A673 (cell line): ENCODE results near the gene NIT1. TPM values are rescaled to one million over a fixed set of nuclear protein-coding genes. Genes with fewer than 3 reads are reported as not detected.

Source experiments
- BruUV-seq: library from RNA; stranded (reverse); fragments of 400-500 nt; replicated peaks from 2 replicates; lab custom pipeline; 2021; lab: Mats Ljungman, UMichigan
- CTCF ChIA-PET: fragments of 300-600 bp; sonication (Branson Sonifier 250); formaldehyde crosslinking; loops from one replicate; lab custom pipeline; 2022; ENCODE audit warnings: antibody characterized with exemption; lab: Charles Lee
- POLR2A ChIA-PET: fragments of 300-600 bp; sonication (Branson Sonifier 250); formaldehyde crosslinking; loops from one replicate; lab custom pipeline; 2022; ENCODE audit warnings: antibody characterized with exemption; ENCODE audit not compliant: low non-redundant PET; lab: Charles Lee
- DNase-seq: peaks from one replicate; pipeline ENCODE4 v3.0.0-alpha.2; 2015; ENCODE audit warnings: low spot score
- H3K27ac ChIP-seq: fragments of 200-600 bp; sonication (generic); 2 replicates; pipeline ENCODE4 v1.5.1; 2016; ENCODE audit warnings: mixed run types, low read depth, mild to moderate bottlenecking, mixed read lengths, antibody characterized with exemption, low read length; ENCODE audit not compliant: poor library complexity, severe bottlenecking
- H3K27me3 ChIP-seq: fragments of 200-600 bp; sonication (generic); replicated peaks from 2 replicates; pipeline ENCODE4 v1.6.1; 2017; ENCODE audit warnings: mixed run types, low read depth, mild to moderate bottlenecking, mixed read lengths, antibody characterized with exemption, low read length; ENCODE audit not compliant: insufficient read depth, poor library complexity
- H3K36me3 ChIP-seq: fragments of 200-600 bp; sonication (generic); 2 replicates; pipeline ENCODE4 v1.6.1; 2016; ENCODE audit warnings: mixed run types, mild to moderate bottlenecking, mixed read lengths, antibody characterized with exemption, low read length; ENCODE audit not compliant: insufficient read depth, poor library complexity, severe bottlenecking
- H3K4me1 ChIP-seq: fragments of 200-600 bp; sonication (generic); 2 replicates; pipeline ENCODE4 v1.6.1; 2017; ENCODE audit warnings: mixed run types, mild to moderate bottlenecking, mixed read lengths, antibody characterized with exemption, low read length; ENCODE audit not compliant: insufficient read depth, poor library complexity, severe bottlenecking
- H3K4me3 ChIP-seq: fragments of 200-600 bp; sonication (generic); 2 replicates; pipeline ENCODE4 v1.5.1; 2016; ENCODE audit warnings: low read depth, mixed run types, mild to moderate bottlenecking, mixed read lengths, low read length; ENCODE audit not compliant: poor library complexity, severe bottlenecking
- H3K9me3 ChIP-seq: fragments of 200-600 bp; sonication (generic); 2 replicates; pipeline ENCODE4 v1.6.1; 2016; ENCODE audit warnings: mixed run types, low read depth, mild to moderate bottlenecking, mixed read lengths, antibody characterized with exemption, low read length; ENCODE audit not compliant: poor library complexity, severe bottlenecking
- CTCF ChIP-seq: fragments of 300-800, 200-600 bp; sonication (generic); conservative IDR thresholded peaks from 2 replicates; pipeline ENCODE4 v1.5.1; 2017; ENCODE audit warnings: low read depth, mild to moderate bottlenecking, antibody characterized with exemption, low read length, moderate library complexity, mixed read lengths
- EZH2 ChIP-seq: fragments of 200-600 bp; sonication (generic); IDR thresholded peaks from 2 replicates; pipeline ENCODE4 v1.6.1; 2017; ENCODE audit warnings: borderline replicate concordance, low read depth, mild to moderate bottlenecking, mixed read lengths, antibody characterized with exemption, low read length; ENCODE audit not compliant: poor library complexity, severe bottlenecking
- intact Hi-C: fragments of 100-400 bp; cut with micrococcal nuclease; formaldehyde crosslinking; loops from one replicate; pipeline ENCODE4 v1.10.0; 2022; ENCODE audit not compliant: unreplicated experiment
- total RNA-seq: library from RNA; stranded (reverse); gene quantifications from 2 replicates; pipeline ENCODE4 v1.2.3, GENCODE V29; 2021

The NIT1 gene
- total RNA-seq, 1 experiment from 2014 or later = 29.3 TPM

GRCh38 chr1:161157867-161158266 lies 40.0 kb downstream of the NIT1 start:
- no peak for DNase-seq
- TF ChIP-seq EZH2 (no peak), CTCF (no peak)
- intact Hi-C loops = no loop called here
- ChIA-PET CTCF (no interaction called here), POLR2A (interaction anchor here (0.6 kb wide), 1 partner anchor 68 kb away, joined by 3 read pairs; the partner anchor contains the start of gene TOMM40L)
- no peak overlapping the region for H3K27ac ChIP-seq
- no peaks in the 10 kb centered on the region for H3K27me3 ChIP-seq
- no peak overlapping the region for H3K4me3 ChIP-seq
- peaks cover 8% of the 10 kb centered on the region for H3K4me1 ChIP-seq
- no TSS peak for BruUV-seq
- peaks cover 22% of the 10 kb centered on the region for H3K36me3 ChIP-seq
- H3K9me3 ChIP-seq = no peaks in the 10 kb centered on the region

DNA sequence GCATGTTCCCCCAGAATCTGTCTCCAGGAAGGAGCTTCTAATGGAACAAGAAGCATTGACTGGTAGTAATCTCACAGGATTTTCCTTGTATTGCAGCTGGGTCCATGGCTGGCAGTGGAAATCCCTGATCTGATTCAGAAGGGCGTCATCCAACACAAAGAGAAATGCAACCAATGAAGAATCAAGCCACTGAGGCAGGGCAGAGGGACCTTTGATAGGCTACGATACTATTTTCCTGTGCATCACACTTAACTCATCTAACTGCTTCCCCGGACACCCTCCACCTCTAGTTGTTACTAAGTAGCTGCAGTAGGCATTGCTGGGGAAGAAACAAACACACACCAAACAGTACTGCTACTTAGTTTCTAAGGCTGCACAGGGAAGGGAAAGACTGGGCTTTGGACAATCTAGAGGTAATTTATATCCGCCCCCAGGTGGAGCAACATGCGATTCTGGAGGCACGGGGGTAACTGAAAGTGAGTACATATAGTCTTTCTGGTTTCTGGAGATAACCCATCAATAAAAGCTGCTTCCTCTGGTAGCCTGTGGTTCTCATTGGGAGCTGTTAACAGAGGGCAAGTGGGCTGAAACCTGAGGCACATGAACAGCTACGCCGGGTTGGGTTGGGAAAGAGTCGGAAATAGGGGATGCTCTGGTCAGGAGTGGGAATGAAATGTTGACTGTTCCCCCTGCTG lies 40.6 kb downstream of the NIT1 start:
- H3K27me3 ChIP-seq = no peaks in the 10 kb centered on the region
- no TSS peak for BruUV-seq
- H3K36me3 ChIP-seq = peaks cover 28% of the 10 kb centered on the region
- TF ChIP-seq EZH2 (no peak), CTCF (no peak)
- H3K4me1 ChIP-seq = peaks cover 5% of the 10 kb centered on the region
- peak overlapping the region; percentile 82 for H3K4me3 ChIP-seq
- peak overlapping the region; percentile 92 for H3K27ac ChIP-seq
- ChIA-PET POLR2A (no interaction called here), CTCF (no interaction called here)
- intact Hi-C loops = no loop called here
- no peak for DNase-seq
- no peaks in the 10 kb centered on the region for H3K9me3 ChIP-seq

- TF ChIP-seq CTCF (no peak), EZH2 (no peak)
- POLR2A ChIA-PET = no interaction called here
These were observed 41.4 kb downstream of the NIT1 start, which contains the start of gene USP21 for GRCh38 chr1:161159087-161159912. TSS of gene USP21 (plus strand) at chr1:161159500. CDS start at chr1:161160641, 1,141 bp downstream.

More at GRCh38 chr1:161159087-161159912, 41.4 kb downstream of the NIT1 start, which contains the start of gene USP21:
- intact Hi-C loops = no loop called here
- Histone ChIP-seq H3K4me3 (peak within 1 kb of the TSS; percentile 82), H3K9me3 (no peaks in the 10 kb centered on the region), H3K36me3 (peaks cover 34% of the 10 kb centered on the region), H3K27me3 (no peaks in the 10 kb centered on the region), H3K27ac (peak within 1 kb of the TSS; percentile 92), H3K4me1 (peaks cover 5% of the 10 kb centered on the region)
- peak; percentile 96 for DNase-seq
- CTCF ChIA-PET = no interaction called here
- no TSS peak for BruUV-seq
